ENCODE data around the gene SRSF7.
"Not testable (repeated sequence)": the region's sequence is repeated elsewhere in the genome, so short reads cannot be mapped to it uniquely, and the experiment has no call there.

Gene SRSF7

GRCh38 chr2:38708900-38709566, 42.1 kb downstream of the SRSF7 start:
- peaks cover 5% of the 10 kb centered on the region for H3K9me3 Mint-ChIP-seq
- ATAC-seq: peak; percentile 8
- peak overlapping the region; percentile 37 for H3K4me3 Mint-ChIP-seq
- peak overlapping the region; percentile 79 for H3K27ac Mint-ChIP-seq
- peaks cover 49% of the 10 kb centered on the region for H3K4me1 Mint-ChIP-seq
- H3K36me3 Mint-ChIP-seq (ENCODE audit: low read depth): peaks cover 28% of the 10 kb centered on the region
- DNase-seq: no peak
- no peaks in the 10 kb centered on the region for H3K27me3 Mint-ChIP-seq

- H3K4me1 Mint-ChIP-seq: peaks cover 46% of the 10 kb centered on the region
Measured at GRCh38 chr2:38708491-38708890, 42.7 kb downstream of the SRSF7 start.

GRCh38 chr2:38706846-38707345, 44.3 kb downstream of the SRSF7 start:
- Mint-ChIP-seq H3K4me1 (peaks cover 44% of the 10 kb centered on the region), H3K36me3 (ENCODE audit: low read depth) (peaks cover 28% of the 10 kb centered on the region), H3K9me3 (peaks cover 5% of the 10 kb centered on the region), H3K4me3 (no peak overlapping the region), H3K27me3 (no peaks in the 10 kb centered on the region), H3K27ac (no peak overlapping the region)
- DNase-seq: no peak
- ATAC-seq: no peak

More at GRCh38 chr2:38708491-38708890, 42.7 kb downstream of the SRSF7 start:
- H3K36me3 Mint-ChIP-seq (ENCODE audit: low read depth): peaks cover 25% of the 10 kb centered on the region
- peak overlapping the region; percentile 37 for H3K4me3 Mint-ChIP-seq
- DNase-seq, ATAC-seq, H3K9me3 Mint-ChIP-seq, H3K27me3 Mint-ChIP-seq: not testable (repeated sequence)
- peak overlapping the region; percentile 79 for H3K27ac Mint-ChIP-seq

GRCh38 chr2:38704664-38705063, 46.5 kb downstream of the SRSF7 start:
- no peak for DNase-seq
- no peaks in the 10 kb centered on the region for H3K27me3 Mint-ChIP-seq
- H3K4me1 Mint-ChIP-seq: peaks cover 56% of the 10 kb centered on the region
- no peak overlapping the region for H3K27ac Mint-ChIP-seq
- H3K36me3 Mint-ChIP-seq (ENCODE audit: low read depth): peaks cover 21% of the 10 kb centered on the region
- no peaks in the 10 kb centered on the region for H3K9me3 Mint-ChIP-seq
- no peak for ATAC-seq
- no peak overlapping the region for H3K4me3 Mint-ChIP-seq

- not testable (repeated sequence) for DNase-seq
- peaks cover 21% of the 10 kb centered on the region for H3K36me3 Mint-ChIP-seq (ENCODE audit: low read depth)
- H3K4me1 Mint-ChIP-seq: peaks cover 45% of the 10 kb centered on the region
Measured at GRCh38 chr2:38703336-38703735, 47.8 kb downstream of the SRSF7 start.

GRCh38 chr2:38702413-38702812, 48.7 kb downstream of the SRSF7 start:
- peaks cover 21% of the 10 kb centered on the region for H3K36me3 Mint-ChIP-seq (ENCODE audit: low read depth)
- no peak for ATAC-seq
- H3K9me3 Mint-ChIP-seq: no peaks in the 10 kb centered on the region
- H3K27me3 Mint-ChIP-seq: no peaks in the 10 kb centered on the region
- DNase-seq: no peak
- H3K4me3 Mint-ChIP-seq: peak overlapping the region; percentile 12
- peak overlapping the region; percentile 77 for H3K27ac Mint-ChIP-seq
- peaks cover 48% of the 10 kb centered on the region for H3K4me1 Mint-ChIP-seq

More at GRCh38 chr2:38703336-38703735, 47.8 kb downstream of the SRSF7 start:
- ATAC-seq, H3K27ac Mint-ChIP-seq, H3K27me3 Mint-ChIP-seq, H3K4me3 Mint-ChIP-seq, H3K9me3 Mint-ChIP-seq: not testable (repeated sequence)

- Mint-ChIP-seq H3K4me3 (peak overlapping the region; percentile 17), H3K36me3 (ENCODE audit: low read depth) (peaks cover 22% of the 10 kb centered on the region), H3K9me3 (no peaks in the 10 kb centered on the region), H3K27me3 (no peaks in the 10 kb centered on the region), H3K27ac (peak overlapping the region; percentile 38), H3K4me1 (peaks cover 51% of the 10 kb centered on the region)
- ATAC-seq: no peak
- DNase-seq: no peak
Measured at GRCh38 chr2:38701542-38701941, 49.6 kb downstream of the SRSF7 start.

GRCh38 chr2:38700881-38701458, 50.2 kb downstream of the SRSF7 start:
- DNase-seq: no peak
- peak overlapping the region; percentile 81 for H3K27ac Mint-ChIP-seq
- peak overlapping the region; percentile 56 for H3K4me3 Mint-ChIP-seq

GRCh38 chr2:38700113-38700785, 50.9 kb downstream of the SRSF7 start:
- Mint-ChIP-seq H3K36me3 (ENCODE audit: low read depth) (peaks cover 21% of the 10 kb centered on the region), H3K9me3 (no peaks in the 10 kb centered on the region), H3K27ac (peak overlapping the region; percentile 81), H3K4me1 (peaks cover 51% of the 10 kb centered on the region), H3K4me3 (peak overlapping the region; percentile 56), H3K27me3 (no peaks in the 10 kb centered on the region)
- ATAC-seq (peak; percentile 67), DNase-seq (no peak)

More at GRCh38 chr2:38700881-38701458, 50.2 kb downstream of the SRSF7 start:
- H3K9me3 Mint-ChIP-seq: no peaks in the 10 kb centered on the region
- ATAC-seq: no peak
- H3K36me3 Mint-ChIP-seq (ENCODE audit: low read depth): peaks cover 24% of the 10 kb centered on the region
- H3K4me1 Mint-ChIP-seq: peaks cover 51% of the 10 kb centered on the region
- H3K27me3 Mint-ChIP-seq: no peaks in the 10 kb centered on the region

- no peak overlapping the region for H3K27ac Mint-ChIP-seq
- no peak for ATAC-seq
Measured at GRCh38 chr2:38698467-38699003, 52.6 kb downstream of the SRSF7 start.

GRCh38 chr2:38697116-38697840, 53.9 kb downstream of the SRSF7 start:
- Mint-ChIP-seq H3K27me3 (no peaks in the 10 kb centered on the region), H3K27ac (peak overlapping the region; percentile 78), H3K4me3 (peak overlapping the region; percentile 41), H3K4me1 (peaks cover 60% of the 10 kb centered on the region), H3K9me3 (no peaks in the 10 kb centered on the region), H3K36me3 (ENCODE audit: low read depth) (peaks cover 23% of the 10 kb centered on the region)
- DNase-seq (no peak), ATAC-seq (no peak)

More at GRCh38 chr2:38698467-38699003, 52.6 kb downstream of the SRSF7 start:
- Mint-ChIP-seq H3K4me1 (peaks cover 57% of the 10 kb centered on the region), H3K36me3 (ENCODE audit: low read depth) (peaks cover 21% of the 10 kb centered on the region), H3K9me3 (no peaks in the 10 kb centered on the region), H3K4me3 (no peak overlapping the region), H3K27me3 (no peaks in the 10 kb centered on the region)
- no peak for DNase-seq
